ENCODE data around the gene RRM1. TPM values are rescaled to one million over a fixed set of nuclear protein-coding genes. Genes with fewer than 3 reads are reported as not detected.
A peak's percentile ranks its signal among the peaks of the same experiment; 100 is the strongest.

The RRM1 gene
- total and polyA plus RNA-seq, 9 of the 15 experiments (the other 6 are each of a cell fraction or from before 2014, with no cell fraction given) = 113 to 270 (median 163) TPM

- TF ChIP-seq STAG1 (CRISPR knock-in tag; IDR thresholded peaks at IDR 0.05; ENCODE audit: borderline replicate concordance) (no peak), ZNF143 (CRISPR knock-in tag; IDR thresholded peaks at IDR 0.05) (0 out of 2 replicates have a peak, but pooled peaks have one; percentile 62), ZNF134 (CRISPR knock-in tag; conservative IDR thresholded peaks at IDR 0.05) (no peak), ETV1 (tag; conservative IDR thresholded peaks at IDR 0.05; ENCODE audit: low read depth) (peak; percentile 54; the same call in 1 of the 2 replicates), ZBTB5 (IDR thresholded peaks at IDR 0.05) (no peak), KLF16 (IDR thresholded peaks at IDR 0.05) (no peak), CHD2 (IDR thresholded peaks at IDR 0.05; ENCODE audit: low read depth, low read length) (peak; percentile 34), PML (IDR thresholded peaks at IDR 0.05; ENCODE audit: low read length) (peak; percentile 78), TARDBP (IDR thresholded peaks at IDR 0.05) (peak; percentile 36; the same call in 1 of the 2 replicates), MAZ (CRISPR knock-in tag; conservative IDR thresholded peaks at IDR 0.05 in 1 of 2, IDR thresholded peaks at IDR 0.05 in 1 of 2) (peak; percentile 75 to 84; a peak in 3 of 4 replicates), ETS1 (conservative IDR thresholded peaks at IDR 0.05; ENCODE audit: control insufficient read depth, low read depth, low read length) (peak; percentile 79), TAF7 (tag; IDR thresholded peaks at IDR 0.05) (0 out of 2 replicates have a peak, but pooled peaks have one; percentile 20), CBX5 (IDR thresholded peaks at IDR 0.05; ENCODE audit: borderline replicate concordance, low read depth) (no peak), MYC (IDR thresholded peaks at IDR 0.05; ENCODE audit: low read depth, low read length) (peak; percentile 65), MYC (CRISPR knock-in tag; IDR thresholded peaks at IDR 0.05; ENCODE audit: borderline replicate concordance, low read depth) (peak; percentile 45; the same call in 1 of the 2 replicates), TSC22D4 (tag; IDR thresholded peaks at IDR 0.05) (no peak), SMARCA4 (IDR thresholded peaks at IDR 0.05) (0 out of 2 replicates have a peak, but pooled peaks have one; percentile 15), STAT6 (CRISPR knock-in tag; IDR thresholded peaks at IDR 0.05) (no peak), TAL1 (IDR thresholded peaks at IDR 0.05) (no peak), NR2C1 (IDR thresholded peaks at IDR 0.05) (peak; percentile 89), NR2C1 (tag; IDR thresholded peaks at IDR 0.05) (peak; percentile 92)
These were observed at the start of gene RRM1 (continued) for GRCh38 chr11:4094348-4095291.
